ENCODE measurements around the gene OPN3.

OPN3 gene

DNA sequence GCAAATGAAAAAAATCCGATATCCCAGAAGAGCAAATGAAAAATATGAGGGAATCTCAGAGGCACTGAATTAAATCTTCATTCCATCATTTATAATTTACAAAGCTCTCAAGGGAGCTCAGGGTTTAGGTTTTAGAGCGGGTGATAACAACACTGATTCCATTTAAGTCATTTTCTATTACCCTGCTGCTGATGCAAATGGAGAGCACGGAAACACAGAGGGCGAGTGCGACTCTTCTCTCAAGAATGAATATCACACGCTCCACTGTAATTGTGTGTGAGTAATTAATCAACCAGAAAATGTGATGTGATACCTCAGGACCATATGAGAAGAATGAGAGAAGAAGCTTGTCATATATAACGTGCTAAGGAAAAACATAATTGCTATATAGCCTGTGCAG, 22.7 kb downstream of the OPN3 start:
- no peak for DNase-seq (ENCODE audit: low spot score)

DNA sequence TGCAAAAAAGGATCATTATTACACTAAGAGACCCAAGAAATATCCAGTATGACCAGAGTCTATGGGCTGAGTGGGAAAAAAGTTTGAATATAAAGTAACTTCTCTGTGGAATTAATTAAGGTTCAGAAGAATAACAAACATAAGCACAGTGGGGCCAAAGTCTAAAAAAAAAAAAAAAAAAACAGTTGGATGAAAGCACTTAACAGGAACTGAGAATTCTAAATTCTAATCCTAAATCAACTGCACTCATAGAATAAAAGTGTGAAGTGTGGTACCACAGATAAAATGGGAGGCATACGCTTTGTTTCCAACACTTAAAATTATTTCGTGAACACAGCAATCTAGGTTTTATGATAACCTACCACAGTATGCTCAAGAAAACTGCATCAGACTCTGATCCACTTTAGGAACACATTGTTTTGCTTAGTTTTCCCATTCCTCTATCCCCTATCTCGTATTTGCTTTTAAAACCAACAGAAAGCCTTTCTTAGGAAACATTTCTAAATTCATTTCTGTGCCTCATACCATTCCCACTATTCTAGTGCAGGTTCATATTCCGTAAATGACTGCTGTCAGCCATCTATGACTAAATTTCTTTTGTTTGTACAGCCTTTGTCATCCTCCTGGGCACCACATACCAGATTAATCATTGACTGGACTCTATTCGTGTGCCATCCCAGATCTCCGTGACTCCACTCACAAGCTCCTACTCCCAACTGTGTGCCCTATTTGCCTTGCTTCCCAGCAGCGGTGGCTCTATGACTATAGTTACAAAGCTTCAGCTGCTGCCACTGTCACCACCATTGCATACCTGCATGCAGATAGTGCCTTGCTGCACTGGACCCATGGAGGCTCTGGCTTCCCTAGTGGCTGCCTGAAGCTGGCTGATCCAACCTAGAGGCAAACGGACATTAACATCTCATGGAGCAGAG, 24.9 kb downstream of the OPN3 start:
- DNase-seq (ENCODE audit: low spot score) = no peak

DNA sequence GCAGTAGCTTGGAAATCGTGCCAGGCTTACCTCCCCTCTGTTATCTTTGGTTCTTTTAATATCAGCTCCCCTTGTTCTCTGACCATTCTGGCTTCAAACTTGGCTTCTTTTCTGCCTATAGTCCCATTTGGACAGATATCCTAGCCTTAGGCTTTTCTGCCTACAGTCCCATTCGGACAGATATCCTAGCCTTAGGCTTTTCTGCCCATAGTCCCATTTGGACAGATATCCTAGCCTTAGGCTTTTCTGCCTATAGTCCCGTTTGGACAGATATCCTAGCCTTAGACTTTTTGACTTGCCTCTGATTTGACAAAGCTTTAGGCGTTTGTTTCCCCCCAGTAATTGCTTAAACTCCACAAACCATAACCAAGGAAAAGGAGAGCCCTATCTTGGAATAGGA, 25.6 kb downstream of the OPN3 start:
- DNase-seq (ENCODE audit: low spot score) = no peak

DNA sequence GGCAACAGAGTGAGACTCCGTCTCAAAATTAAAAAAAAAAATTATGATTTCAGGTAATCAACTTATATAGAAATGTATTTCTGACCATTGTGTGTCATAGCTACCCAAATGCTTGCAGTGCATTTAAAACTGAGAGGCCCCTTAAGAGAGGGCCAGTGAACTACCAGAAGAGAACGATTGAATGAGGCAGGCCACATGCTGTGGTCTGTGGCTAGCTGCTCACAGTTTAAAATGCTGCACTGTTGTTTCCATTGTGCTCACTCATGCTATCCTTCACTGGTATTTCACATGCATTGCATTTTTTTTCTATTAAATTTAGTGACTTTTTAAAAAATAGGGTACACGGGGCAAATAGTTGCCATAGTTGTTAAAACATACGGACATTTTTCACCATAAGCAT, 26.0 kb downstream of the OPN3 start:
- no peak for DNase-seq (ENCODE audit: low spot score)

DNA sequence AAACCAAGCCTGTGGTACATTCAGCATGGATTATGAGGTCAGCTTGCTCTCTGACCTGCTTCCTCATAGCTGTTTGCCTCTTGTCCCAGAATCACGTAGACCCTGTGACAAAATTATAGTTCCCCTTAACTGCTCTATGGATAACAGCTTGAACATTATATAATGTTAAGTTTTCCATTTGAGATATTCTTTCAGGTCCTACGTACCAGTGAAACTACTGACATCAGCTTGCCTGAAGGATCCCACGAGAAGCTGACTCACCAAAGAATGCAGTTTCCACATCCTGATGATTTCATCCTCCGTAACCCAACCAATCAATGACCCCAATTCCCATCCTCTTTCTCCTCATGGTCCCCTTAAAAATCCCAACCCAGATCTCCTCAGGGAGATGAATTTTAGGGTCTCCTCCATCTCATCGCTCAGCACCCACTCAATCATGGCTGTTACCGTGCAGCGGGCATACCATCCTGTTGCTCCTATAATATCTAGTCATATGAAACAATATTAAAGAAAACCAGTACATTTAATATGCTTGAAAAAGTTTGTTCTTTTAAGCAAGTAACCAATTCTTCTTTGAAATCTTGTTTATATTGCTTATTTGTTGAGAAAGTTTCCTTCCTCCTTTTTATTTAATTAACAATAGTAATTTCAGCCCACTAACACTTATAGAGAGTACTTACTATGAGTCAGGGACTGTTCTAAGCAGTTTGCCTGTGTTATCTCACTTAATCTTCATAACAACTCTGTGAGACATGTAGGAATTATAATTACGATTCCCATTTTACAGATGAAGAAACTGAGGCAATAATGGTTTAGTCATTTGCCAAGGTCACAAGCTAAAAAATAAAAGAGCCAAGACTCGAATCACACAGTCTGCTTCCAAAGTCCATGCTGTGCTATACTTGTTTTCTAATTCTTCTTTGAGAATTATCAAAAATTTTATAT, 27.4 kb downstream of the OPN3 start:
- no peak for DNase-seq (ENCODE audit: low spot score)

DNA sequence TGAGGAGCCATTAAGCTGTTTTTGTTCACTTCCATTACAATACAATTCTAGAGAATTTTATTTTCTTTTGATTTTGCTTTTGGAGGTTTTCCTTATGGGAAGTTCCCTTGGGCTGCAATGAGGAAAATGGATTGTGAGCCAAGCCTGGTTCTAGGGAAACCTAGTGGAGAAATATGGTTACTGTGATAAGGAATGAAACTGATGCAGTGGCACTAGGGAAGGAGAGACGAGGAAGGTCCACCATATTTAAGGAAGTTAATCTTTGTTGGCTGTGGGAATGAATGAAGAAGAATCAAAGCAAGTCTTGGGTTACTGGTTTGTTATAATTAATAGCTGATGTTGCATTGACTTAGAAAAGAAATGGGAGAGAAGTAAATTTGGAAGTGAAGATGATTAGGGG, 28.4 kb downstream of the OPN3 start:
- no peak for DNase-seq (ENCODE audit: low spot score)

DNA sequence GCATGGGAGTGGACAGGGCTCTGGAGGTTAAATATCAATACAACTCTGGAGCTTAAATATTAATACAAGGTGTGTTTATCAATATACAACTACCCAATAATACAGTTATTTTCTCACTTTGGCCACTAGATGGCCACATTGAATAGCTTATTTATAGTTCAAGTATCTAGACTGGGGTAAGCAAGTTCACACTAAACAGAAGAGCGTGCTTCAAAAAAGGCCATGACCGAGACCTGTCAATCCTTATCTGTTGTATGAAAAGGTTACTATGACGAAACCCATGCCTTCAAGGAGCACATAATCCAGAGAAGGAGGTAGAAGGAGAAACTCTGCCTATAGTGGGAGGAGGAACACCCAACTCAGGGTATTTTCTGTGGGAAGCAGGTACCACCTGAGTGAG, 29.1 kb downstream of the OPN3 start:
- DNase-seq (ENCODE audit: low spot score) = no peak

DNA sequence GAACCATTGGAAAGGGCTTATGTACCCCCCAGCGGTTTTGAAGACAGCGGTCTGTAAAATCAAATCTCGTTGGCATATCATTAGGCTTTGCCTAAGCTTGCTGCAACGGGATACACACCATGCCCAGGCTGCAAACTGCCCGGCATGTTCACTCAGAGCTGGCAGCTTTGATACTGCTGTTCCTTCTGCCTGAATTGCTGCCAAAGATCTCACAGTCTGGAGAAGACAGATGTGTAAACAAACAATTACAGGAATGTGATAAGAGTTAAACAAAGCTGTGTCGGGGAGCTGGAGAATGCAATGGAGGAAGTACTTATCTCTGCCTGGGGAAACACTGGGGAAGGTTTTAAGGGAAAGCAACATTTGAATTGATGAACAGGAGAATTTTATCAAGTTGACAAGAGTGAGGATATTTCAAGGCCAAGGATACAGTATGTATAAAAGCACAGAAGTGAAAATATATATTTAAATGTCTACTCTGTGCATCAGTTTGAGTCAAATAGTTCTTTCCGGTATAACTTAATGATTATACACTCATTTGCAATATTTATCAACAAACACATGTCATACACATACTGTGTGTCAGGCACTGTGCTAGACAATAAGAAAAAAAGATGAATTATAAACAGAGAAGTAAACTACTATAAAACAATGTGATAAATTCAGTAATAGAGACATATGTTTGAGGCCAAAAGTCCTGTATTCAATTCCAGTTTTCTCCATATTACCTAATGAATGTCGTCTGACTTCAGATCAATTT, 29.9 kb downstream of the OPN3 start:
- no peak for DNase-seq (ENCODE audit: low spot score)

DNA sequence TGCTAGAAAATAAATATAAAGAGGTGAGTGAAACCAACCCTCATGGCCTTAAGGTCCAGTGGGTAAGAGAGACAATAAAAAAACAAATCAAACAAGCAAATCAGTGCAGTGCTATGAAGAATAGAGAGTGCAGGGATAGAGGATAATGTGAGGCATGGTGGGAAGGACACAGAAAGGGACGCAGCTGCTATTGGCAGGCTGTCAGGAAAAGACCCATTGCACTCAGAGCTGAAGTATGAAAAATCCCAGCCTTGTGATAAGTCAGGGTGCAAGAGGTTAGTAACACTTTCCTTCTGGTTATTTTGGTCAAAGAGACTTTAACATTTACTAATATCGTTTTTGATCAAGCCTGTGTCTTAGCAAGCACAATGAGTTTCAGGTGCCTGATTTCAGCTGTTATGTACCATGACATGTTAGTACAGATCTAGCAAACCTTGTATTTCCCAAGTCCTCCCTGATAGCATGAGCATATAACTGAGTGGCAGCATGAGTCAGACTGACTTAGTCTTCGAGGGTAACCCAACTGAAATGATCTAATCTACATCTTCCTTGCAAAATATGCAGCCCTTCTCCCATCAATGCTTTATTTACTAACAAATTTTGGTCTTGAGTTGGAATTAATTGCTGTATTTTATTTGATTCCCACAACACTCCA, 31.7 kb downstream of the OPN3 start:
- DNase-seq (ENCODE audit: low spot score) = no peak

DNA sequence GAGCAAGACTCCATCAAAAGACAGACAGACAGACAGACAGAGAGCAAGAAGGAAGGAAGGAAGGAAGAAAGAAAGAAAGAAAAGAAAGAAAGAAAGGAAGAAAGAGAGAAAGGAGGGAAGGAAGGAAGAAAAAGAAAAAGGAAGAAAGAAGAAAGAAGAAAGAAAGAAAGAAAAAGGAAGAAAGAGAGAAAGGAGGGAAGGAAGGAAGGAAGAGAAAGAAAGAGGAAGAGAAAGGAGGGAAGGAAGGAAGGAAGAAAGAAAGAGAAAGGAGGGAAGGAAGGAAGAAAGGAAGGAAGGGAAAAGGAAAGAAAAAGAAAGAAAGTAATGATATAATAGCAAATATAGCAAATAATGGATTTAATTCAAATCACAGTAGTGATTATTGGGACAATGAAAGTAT, 32.7 kb downstream of the OPN3 start:
- no peak for DNase-seq (ENCODE audit: low spot score)

DNA sequence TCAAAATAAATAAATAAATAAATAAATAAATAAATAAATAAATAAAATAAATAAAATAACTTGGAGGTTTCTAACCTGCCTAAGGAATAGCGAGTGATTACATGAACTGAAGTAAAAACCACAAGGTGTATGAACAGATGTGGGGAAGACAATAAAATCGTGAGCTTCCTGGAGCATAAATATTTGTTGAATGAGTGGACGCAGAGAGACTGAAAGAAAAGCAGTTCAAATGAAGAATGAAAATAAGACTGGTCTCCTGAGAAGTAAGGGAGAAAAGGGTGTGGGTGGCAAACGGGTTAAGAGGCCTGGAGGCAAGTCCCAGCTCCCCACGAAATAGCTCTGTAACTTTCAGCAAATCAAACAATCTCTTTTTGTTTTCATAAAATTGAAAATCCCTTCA, 33.6 kb downstream of the OPN3 start:
- DNase-seq (ENCODE audit: low spot score) = no peak

DNA sequence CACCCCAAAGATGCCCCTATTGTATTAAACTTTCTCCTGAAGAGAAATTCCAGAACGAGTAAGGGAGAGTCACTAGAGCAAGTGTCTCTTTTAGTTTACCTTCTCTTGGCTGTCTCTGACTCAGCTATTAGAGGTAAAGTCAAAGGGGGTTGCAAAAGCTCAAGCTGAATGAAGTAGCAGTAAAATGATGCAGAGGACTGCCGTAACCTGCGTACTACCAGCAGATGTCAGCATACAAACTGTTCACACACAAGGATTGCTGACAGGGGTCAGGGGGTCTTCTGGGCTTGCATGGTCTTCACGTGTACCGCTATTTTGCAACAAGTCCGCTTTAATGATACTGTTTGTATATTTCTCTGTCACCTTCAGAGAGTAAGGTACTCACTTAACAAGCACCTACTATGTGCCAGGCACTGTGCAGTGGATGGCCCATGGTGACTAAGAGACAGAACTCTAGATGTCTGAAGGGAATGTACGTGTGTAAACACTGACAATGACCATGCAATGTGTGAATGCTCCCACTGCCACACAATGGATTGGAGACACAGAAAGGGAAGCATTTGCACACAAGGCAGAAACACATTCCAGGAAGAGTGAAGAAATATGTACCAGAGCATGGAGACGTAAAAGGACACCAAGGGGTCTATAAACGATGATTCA, 34.9 kb downstream of the OPN3 start:
- peak; percentile 16 for DNase-seq (ENCODE audit: low spot score)

DNA sequence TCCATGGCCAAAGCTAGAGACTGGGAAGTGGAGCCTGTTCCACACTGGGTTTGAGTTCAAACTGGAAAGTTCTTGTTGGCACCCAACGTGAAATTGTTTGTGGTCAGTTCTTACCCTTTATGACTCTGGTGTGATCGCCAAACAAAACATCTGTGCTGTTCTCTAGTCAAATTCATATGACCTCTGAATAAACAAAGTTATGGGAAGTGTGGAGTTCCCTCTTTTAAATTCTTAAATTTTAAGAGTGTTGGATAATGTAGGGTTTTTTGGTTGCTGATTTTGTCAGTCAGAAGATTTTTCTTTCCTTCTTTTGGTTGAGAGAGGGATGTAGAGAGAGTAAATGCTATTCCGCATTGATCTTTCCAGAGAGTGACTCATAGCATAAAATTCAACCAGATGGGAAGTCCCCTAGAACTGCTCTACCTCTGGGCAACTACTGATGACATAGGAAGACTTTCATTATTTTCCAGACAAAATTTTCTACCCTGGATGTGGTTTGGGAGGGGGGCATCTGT, 36.4 kb downstream of the OPN3 start:
- no peak for DNase-seq (ENCODE audit: low spot score)

DNA sequence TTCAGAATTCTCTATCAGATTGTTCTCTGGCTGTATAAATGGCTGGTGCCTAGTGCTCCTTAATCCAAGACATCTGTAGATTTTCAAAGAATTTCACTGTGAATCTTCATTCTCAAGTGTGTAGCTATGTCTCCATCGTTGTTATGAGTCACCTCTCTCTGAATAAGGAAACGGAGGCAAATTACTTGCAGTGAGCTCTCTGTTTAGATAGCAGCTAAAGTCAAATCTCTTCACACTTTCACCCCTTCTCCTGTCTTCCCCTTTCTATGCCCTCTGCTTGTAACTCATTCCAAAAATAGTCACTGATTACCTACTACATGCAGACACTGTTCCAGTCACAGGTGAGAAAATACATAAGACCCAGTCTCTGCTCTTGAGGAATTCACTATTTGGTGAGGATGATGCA, 39.7 kb downstream of the OPN3 start:
- no peak for DNase-seq (ENCODE audit: low spot score)

DNA sequence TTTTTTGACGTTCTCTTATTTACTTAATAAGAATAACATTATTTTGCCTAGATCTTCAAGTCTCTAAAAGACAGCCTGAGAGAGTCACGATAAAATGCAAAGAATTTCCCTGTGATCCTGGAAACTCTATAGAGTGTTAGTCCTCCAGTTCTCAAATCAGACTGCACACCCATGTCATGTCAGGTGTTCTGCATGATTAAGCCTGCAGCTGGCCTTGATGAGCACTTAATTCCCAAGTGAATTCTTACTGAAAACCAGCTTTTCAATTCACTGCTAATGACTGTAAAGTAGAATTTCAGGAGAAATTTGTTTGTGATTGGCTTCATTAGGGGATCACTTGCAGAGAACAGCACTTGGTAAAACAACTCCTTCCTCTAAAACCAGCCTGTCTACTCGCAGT, 41.9 kb downstream of the OPN3 start:
- DNase-seq (ENCODE audit: low spot score) = no peak

DNA sequence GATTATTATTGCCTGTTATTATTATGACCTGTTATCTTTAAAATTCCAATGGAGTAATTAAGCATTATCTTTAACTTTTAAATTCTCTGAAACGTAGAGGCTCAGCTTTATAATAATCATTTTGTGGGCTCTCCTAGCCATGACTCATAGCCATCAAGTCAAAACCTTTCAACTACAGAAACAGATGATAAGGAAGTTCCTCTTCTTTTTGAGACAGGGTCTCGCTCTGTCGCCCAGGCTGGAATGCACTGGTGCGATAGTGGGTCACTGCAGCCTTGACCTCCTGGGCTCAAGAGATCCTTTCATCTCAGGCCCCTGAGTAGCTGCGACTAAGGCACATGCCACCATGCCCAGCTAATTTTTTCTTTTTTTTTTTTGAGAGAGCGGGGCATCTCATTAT, 43.5 kb downstream of the OPN3 start:
- no peak for DNase-seq (ENCODE audit: low spot score)

DNA sequence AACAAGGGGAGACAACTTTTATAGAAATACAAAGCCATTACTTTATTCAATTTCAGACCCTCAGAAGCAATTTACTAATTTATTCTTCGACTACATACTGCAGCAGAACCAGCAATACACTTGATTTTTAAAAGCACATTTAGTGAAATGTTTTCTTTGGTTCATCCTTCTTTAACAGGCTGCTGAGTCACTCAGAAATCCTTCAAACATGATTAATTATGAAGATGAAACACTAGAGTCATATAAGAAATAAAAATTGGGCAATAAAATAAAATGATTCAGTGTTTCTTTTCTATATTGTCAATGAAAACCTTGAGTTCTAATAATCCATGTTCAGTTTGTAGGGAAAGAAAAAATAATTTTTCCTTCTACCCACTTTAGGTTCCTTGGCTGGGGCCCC, 47.0 kb downstream of the OPN3 start:
- no peak for DNase-seq (ENCODE audit: low spot score)

DNA sequence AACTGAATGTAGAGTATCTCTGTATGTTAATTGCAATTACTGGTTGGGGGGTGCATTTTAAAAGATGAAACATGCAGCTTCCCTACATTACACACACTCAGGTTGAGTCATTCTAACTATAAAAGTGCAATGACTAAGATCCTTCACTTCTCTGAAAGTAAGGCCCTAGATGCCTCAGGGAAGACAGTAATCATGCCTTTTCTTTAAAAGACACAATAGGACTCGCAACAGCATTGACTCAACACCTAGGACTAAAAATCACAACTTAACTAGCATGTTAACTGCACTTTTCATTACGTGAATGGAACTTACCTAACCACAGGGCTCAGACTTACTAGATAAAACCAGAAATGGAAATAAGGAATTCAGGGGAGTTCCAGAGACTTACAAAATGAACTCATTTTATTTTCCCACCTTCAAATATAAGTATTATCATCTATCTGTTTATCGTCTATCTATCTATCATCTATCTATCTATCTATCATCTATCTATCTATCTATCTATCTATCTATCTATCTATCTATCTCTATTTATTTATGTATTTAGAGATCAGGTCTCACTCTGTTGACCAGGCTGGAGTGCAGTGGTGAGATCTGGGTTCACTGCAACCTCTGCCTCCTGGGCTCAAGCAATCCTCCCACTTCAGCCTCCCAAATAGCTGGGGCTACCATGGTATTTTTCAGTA, 47.8 kb downstream of the OPN3 start:
- no peak for DNase-seq (ENCODE audit: low spot score)

DNA sequence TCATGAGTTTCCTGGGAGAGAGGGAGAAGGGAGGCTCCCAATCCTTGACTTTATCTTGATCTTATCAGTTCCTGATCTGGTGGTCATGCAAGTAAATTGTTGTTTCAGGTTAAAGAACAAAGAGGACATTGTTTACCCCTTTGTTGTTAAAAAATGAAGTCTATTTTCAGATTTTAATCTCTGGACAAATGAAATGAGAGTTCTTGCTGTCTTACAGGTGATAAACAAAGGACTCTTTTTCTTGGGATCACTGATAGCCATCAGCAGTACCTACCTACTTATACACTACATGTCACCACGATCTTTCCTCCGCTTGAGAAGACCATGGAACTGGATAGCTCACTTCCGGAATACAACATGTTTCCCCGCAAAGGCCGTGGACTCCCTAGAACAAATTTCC, 48.4 kb downstream of the OPN3 start:
- DNase-seq (ENCODE audit: low spot score) = no peak

DNA sequence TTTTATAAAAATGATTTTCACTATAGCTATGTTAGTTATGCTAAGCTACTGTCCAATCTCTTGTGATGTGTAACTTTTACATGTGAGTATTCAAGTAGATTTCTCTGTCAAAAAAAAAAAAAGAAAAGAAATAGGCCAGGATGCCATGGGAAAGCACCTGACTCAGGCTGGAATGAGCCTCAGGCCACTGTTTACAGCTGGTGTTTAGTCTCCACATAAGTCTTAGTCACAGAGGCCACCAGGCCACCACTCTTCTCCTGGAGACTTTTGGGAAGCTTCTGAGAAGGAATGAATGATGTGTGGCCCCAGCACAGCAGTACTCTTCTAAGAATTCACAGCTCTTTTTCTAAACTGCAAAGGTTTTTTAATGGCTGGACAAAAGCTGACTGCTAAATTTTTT, 48.9 kb downstream of the OPN3 start:
- DNase-seq (ENCODE audit: low spot score) = no peak
